Measurements from ENCODE around the gene FTO.

The FTO gene

DNA sequence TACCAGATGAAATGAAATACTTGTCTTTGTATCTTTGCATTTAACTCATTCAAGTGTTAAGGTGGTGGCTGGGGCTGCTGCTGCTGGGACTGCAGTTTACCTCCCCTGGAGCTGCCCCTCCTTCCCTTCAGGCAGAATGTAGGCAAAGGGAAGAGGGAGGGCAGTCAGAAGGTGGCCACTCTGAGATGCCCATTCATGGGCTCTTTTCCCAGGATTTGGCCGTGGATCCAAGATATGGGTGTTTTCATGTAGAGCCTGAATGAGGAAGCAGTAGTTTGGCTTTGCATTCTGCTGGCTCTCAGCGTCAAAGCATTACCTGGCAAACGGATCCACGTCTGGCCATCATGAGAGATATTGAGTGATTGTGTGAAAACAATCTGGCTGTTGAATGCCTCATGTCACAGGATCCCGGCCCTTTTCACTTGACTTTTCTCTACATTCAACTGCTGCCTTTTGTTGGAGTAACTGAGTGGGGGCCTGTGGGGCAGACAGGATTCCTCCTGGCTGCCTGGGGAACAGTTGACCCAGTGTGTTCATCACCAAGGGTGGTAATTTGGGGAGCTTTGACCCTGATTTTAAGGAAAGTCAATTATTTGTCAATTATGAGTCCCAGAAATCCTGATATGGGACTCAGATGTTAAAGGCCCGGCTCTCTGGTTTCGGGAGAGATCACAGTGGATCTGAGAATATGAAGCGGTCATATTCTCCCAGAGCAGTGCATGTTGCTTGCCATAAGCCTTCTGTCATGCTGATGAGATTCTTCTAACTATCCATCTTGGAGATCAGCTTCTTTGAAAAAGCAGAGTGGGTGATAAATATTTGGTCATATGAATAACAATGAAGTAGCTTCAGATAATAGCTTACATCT is 345.9 kb downstream of the FTO start:
- DNase-seq, result no peak

DNA sequence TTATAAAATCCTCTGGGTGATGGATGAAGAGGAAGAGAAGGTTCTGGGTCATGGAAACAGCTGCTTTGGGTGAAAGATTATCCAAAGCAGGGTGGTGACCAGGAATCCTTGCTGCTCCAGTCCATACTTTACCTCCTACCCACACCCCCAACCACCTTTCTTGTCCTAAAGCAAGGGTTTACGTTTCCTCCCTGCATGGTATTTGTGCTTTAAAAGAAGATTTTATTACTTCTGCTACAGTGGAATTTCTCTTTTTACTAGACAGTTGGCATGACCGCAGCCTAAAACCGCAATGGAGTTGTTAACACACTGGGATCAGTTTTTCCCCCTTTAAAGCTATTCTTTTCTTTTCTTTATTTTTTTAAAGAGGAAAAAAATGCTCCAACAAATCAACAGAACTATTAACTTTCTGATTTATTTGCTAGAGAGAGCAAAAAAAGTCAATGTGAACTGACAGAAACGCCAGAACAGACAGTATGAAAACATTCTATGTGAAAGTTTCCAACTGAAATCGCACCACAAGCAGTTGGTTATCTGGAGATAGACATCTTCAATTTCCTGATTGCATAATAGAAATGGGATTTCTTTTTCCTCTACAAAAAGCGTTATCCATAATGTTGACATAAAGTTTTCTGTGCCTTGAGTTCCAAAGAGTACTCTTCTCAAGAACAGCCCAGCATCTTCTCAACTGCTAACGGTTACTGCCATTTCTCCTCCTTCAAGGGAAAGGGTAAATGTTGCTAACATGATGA is 346.7 kb downstream of the FTO start:
- DNase-seq, result no peak

DNA sequence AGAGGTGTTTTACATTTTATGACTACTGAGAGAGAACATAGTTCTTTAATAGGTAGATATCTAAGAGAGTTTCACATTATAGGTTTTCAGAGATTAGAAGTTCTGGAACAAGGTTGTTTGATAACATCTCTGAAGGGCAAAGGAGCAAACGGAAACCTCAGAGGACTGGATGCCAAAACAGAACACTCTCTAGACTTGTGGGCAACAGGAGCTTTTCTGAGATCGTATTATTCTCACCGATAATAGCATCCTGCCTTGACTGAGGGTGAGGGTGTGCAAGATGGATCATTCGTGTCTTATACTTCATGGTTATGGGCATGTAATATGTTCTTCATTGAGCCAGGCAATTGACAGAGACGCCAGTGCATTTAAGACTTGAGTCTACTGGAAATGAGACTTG is 347.9 kb downstream of the FTO start:
- DNase-seq, result no peak

DNA sequence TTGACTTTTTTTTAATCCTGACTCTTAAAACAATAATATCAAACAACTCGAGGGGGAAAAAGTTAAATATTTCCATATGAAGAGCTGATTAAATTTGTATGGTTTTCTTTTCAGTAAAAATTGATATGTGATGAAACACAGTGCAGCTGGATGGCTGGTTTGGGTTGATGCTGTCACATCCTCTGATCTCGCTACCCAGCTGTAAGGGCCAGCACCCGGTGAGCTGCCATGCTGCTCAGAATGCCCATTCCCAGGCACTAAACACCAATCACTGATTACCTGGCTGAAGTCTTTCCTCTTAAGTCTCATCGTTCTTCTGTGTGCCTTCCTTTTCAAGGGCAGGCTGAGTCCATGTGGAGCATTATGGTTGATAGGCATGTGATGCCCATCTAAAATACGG is 348.3 kb downstream of the FTO start:
- no peak for DNase-seq

DNA sequence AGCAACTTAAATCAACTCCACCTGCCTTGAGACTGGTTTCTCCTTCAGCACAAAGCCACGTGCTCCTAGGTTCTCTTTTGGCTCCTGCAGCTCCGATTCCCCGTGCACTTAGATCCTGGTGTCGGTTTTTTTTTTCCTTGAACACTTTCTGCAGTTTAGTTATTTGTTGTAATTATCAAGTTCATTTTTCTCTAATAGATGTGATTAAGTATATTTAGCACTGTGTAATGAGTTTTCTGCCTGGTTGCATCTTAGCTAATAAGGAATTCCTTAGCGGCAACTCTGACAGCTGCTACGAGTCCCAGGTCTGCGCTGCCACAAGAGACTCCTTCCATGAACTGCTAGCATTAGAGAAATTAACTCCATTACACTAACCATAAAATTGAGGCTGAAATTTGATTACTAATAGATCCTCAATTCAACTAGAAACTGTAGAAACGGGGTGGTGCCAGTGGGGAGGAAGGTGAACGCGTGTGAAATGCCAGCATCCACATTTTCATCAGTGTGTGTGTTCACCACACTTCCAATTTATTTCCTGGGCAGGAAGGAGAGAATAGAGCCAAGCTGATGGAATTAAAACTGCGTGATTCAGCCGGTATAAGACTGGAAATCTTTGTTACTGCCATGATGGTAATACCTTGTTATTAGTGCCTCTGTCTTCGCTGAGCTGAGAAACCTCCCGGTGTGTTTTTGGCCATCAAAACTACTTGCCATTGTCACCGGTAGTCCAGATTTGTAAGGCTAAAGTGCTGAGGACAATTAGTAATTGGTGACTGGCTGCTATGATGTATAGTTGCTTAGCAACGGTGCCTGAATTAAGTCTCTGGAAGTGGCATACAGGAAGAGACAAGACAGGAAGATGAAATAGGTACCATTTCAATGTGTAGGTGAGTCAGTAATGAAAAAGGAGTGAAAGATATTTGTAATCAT is 350.2 kb downstream of the FTO start:
- no peak for DNase-seq

DNA sequence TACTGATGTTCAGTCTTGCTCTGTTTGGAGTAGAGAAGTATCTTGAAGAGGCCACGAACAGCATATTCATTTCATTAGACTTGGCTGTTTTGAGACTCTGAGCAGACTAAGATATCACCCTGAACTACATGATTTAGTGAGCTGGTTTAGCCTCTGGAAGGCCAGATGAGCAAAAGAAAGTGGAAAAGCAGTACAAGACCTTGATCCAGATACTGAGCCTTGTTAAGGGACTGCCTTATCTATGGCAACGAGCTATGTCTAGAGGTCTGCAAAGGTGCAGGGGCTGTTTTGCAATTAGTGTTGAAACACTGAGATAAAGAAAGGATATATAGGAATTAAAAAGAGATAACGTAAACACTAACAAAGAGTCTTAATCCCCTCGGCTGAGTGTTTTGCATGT is 351.2 kb downstream of the FTO start:
- DNase-seq, result no peak

DNA sequence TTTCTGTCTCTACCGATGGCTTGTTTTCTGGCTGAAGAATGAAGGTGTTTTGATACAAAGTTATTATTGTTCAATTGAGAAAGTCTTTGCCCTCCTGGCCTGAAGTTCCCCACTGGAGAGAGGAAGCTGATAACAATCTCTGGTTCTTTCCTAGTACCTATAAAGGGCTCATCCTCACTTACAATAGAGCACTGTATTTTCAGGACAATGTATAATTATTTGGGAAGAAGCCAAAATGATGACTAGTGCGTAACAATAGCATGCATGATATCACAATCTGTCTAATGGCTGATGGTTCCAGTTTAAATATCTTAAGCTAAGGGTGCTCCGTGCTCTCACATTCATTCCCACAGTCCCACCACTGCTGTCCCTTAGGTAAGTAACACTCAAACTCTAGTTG is 351.9 kb downstream of the FTO start:
- DNase-seq, result no peak

DNA sequence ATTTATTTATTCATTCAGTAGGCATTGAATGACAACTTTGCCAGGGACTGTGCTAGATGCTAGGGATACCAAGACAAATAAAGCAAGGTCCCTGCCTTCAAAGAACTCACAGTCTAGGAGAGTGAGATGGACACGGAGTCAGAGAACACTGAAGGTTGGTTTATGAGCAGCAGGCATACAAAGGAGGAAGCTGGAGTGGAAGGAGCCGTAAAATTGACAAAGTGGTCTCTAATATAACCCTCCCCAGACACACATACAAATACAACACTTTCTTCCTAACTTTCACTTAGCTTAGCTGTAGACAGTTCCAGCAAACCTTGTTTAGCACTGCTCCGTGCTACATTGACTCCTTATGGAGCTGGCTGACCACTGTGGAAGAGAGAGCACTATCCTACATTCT is 353.0 kb downstream of the FTO start:
- no peak for DNase-seq

DNA sequence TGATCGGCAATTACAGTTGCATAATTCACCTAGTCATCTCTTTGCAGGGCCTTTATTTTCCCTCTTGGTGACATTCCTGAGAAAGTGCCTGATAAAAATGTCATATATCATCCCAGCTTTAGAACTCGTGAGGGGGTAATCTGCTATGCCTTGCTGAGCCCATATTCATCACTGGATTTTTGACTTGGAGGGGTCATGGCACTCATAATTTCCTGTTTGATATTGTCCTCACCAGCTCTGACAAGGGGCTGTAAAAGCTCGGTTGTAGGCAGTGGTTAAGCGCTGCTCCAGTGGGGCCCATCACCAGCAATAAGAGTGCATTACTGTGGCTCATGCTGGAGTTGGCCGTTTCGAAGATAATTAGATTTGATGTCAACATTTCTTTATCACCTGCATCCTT is 355.4 kb downstream of the FTO start:
- DNase-seq, result no peak

DNA sequence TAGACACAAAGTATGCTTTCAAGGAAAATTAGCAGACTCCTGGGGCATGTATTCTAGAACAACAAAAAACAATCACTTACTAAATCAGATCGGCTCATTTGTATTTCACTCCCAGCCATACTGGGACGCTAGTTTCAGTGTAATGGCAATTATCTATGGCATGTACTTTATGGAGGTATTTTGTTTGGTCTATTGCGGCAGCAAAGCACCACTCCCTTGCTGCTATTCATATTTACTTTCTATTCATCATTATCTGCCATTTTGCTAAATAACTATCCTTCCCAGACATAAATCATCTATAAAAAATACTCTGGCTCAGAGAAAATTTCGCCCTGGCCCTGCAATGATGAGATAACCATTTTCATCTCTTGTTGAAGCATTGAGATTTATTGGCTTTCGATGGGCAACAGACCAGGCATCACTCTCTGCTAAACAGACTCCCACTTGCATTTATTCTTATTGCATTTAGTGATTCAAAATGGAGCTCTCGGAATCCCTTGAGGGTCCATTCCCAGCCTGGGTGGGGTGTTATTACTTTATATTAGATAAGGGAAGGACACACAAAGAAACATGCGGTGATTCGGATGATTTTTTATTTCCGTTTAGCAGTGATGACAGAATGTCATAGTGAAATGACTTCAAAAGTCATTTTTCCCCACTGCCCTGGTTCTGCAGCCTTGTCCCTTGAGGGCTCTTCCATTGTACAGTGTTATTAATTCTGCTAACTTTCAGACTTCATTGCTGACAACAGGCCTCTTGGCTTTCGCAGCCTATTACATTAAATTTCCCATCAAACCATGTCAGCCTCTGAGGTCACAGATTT is 356.9 kb downstream of the FTO start:
- no peak for DNase-seq

DNA sequence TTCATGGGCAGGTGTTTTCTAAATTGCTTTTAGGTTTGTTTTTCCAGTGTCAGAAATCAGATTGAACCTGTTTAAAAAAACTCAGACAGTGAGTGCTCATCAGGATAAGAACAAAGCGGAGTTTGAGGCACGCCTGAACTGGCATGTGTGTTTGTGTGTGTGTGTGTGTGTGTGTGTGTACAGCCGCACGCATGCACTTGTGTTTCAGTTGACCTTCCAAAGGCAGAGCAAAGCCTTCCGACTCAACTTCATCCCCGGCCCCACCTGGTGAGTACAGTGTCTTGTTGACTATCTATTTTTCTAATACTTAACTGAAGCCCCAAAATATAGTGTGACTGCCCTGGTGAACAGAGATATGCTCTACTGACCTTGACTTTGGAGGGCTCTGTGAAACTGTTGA is 357.5 kb downstream of the FTO start:
- no peak for DNase-seq

DNA sequence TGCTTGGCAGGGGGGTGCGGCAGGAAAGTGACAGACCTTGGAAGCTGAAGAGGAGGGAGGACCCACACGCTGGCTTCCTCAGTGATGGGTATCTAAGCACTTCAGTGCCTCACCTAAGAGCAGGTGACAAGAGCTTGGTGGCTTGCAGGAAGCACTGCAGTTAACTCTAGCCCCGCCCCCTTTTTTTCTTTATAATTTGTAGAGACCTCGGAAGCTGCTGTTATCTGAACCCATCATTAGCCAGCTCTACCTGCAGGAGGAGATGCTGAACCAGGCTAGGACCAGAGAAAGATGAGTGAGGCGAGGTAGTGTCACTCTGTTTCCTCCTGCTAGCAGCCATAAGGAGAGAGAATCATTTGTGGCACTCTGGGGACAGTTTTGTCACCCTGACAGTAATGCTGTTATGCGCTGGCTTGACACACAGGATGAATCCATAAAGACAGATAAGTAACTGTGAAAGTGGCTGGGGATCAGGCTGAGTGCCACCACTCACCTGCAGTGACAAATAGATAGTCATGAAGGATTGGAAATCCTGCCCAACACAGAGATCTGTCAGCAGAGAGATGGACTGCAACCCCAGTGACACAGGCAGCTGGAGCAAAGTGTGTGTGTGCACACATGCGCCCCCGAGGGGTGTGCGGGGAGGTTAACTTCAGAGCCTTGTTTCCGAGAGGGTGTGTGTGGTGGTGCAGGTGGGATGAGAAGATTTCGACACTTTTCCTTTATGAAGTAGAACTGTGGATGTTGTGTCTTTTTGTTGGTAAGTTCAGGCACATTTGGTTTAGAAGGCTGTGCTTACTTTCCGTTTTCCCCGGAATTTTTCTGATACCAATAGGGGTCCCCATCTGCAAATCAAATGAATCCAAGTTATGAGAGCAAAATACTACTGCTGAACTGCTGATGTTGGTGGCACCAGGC is 358.7 kb downstream of the FTO start:
- DNase-seq, result peak in 1 of 56 donors; percentile 1

DNA sequence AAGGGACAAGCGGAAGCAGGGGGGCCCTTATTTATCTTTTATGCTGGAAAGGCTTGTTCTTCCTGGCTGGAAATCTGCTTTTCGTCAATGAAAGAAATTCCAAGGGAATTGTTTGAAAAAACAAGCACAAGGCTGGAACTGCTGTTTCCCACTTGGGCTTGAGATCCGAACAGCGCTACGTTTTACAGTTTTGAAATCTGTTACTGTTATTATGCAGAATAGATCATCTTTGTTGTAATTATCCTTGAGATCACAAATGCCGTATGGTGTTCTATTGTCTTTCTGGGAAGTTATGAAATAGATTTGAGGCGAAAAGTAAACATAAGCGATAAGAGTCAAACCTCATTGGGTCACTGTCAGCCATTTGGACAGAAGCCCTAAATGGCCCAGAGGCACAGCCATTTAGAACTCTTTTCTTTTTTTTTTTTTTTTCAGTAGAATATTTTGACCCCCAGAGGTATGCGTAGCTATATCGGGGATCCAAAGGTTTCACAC is 359.4 kb downstream of the FTO start:
- DNase-seq, result no peak

DNA sequence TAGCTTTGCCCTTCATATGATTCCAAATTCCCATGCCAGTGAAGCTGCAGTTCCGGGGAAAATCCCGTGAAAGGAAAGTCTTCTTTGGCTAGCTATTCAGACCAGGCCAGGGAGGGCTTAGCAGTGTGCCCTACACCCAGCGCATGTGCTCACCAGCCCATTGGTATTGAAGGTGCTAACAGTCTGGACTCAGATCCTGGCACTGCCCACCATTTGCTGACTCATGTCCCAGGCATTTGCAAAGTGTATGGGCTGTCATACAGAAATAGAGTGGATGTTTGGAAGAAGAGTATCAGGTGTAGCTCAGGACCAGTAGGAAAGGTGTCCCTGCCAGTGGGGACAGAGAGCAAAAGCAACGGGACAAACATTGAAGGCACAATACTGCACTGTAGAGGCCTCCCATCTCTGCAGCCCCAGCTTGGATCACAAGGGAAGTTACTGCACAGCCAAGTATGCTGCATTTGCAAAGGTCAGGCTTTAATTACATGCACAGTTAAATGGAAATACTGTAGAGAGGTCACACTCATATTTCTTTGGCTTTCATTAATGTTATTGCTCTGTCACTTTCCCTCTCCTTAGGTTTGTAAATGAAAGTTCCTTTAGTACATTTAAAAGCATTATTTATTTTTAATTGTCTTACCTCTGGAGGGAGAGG is 362.6 kb downstream of the FTO start:
- DNase-seq, result no peak

DNA sequence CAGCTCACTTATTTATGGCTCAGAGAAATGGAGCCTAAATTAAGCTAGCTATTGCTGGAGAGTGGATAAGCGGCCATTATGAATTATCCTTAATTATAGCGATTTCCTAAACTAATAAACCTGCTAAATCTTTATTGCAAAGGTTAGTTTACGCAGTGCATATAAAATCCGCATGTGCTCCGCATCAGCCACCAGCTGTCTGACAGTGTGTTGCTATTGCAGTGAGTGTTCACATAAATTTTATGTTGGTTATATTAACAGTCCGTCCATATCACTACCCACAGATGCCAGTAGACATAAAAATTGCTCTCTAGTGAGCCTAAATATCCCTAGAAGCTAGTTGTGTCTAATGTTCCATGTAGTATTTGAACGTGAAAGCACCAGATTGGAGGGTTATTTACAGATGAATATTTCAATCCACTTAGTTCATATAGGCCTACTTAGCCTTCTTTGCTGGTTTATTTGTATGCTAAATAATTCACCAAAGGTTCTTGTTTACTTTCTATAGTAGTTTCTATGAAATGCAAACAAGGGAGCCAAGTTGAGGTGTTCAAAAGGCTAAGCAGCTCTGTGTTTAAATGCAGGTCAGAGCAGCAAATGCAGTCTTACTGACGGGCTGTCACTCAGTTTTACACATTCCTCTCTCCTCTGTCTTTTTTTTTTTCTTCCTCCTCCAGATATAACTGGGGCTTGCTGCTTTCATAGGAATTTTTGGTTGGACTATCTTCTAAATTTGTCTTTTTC is 363.5 kb downstream of the FTO start:
- DNase-seq, result no peak

DNA sequence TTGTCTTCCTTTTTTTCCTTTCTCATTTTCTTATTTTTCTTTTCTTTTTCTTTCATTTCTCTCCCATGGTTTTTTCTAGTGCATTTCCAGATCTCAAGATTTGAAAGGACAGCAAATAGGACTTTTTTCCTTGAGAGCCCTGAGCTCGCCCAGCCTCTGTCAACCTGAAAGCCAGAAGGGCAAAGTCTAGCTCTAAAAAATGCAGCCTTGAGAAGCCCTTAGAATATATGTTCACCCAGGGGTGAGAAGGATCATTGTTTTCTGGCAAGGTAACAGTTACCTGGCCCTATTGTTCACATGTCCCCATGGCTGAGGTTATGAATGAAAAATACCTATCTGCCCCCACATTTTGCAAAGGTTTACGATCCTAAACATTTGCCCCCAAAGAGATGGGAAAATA is 364.3 kb downstream of the FTO start:
- DNase-seq, result no peak

DNA sequence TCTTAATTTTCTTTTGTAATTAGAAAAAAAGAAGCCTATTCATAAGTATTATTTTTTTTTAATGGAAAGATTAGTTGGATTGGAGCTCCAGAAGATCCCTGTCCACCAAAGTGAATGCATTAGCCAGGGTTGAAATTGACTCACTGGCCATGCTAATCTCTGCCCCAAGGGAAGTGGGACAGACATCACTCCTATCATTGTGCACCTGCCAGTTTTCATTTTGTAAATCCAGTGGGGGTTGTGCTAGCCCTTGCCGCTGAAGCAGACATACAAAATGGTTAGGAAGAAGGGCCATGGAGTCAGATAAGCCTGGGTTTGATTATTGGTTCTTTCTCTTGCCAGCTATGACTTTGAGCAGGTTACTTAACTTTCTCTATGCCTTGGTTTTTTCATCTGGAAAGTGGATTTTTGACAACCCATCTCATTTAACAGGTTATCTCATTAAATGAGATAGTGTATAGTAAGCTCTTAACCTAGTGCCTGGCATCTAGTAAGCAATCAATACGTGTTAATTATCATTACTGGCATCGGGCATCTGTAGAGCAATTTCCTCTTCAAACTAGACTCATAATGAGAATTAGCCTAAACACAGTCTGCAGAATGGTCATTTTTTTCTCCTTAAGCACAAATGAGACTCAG is 365.8 kb downstream of the FTO start:
- DNase-seq, result no peak
